Subcutaneous adipose tissue (tissue), 4 donors: ENCODE measurements around the gene STAT4. TPM values are rescaled to one million over a fixed set of nuclear protein-coding genes. Genes with fewer than 3 reads are reported as not detected.

Experiments used
- CTCF ChIP-seq: fragments of 450-650 bp; IDR thresholded peaks from one replicate; pipeline ENCODE4 v1.5.1; 2016; ENCODE audit warnings: low read depth, mild to moderate bottlenecking, control low read depth, antibody characterized with exemption, moderate library complexity
- total RNA-seq, 4 donors: library from RNA; depleted of rRNA; stranded (reverse); fragments of >200 nt; gene quantifications; one replicate each; pipeline ENCODE4 v1.1.0, GENCODE V29; 2016

STAT4 gene
- total RNA-seq, 4 donors from 2014 or later = 4.4 to 14.7 (median 6.7) TPM

GRCh38 chr2:191122638-191123294 is 28.0 kb downstream of the STAT4 start:
- TF ChIP-seq CTCF = no peak

- TF ChIP-seq CTCF = no peak
Measured at GRCh38 chr2:191117341-191117740, 33.5 kb downstream of the STAT4 start.

- no peak for TF ChIP-seq CTCF
Measured at GRCh38 chr2:191115804-191116203, 35.0 kb downstream of the STAT4 start.

- TF ChIP-seq CTCF = no peak
Measured at GRCh38 chr2:191115391-191115790, 35.4 kb downstream of the STAT4 start.

GRCh38 chr2:191114403-191114886 is 36.3 kb downstream of the STAT4 start:
- no peak for TF ChIP-seq CTCF

- no peak for TF ChIP-seq CTCF
Measured at GRCh38 chr2:191113761-191114160, 37.0 kb downstream of the STAT4 start.

GRCh38 chr2:191112448-191112901 is 38.3 kb downstream of the STAT4 start:
- no peak for TF ChIP-seq CTCF
